Hypothalamus (tissue), 51 donors: ENCODE data around the gene MTAP.

Experiments
- DNase-seq, 51 donors: peaks; one replicate each; lab custom pipeline; 2025; lab: John Stamatoyannopoulos, UW

Gene MTAP

GRCh38 chr9:21802418-21803000, at the start of gene MTAP:
Gene MTAP, plus strand, starts transcription at chr9:21802636. Its CDS starts 113 bp downstream, at chr9:21802749.
- DNase-seq, result peak; percentile 40 to 94 (median 86)

DNA sequence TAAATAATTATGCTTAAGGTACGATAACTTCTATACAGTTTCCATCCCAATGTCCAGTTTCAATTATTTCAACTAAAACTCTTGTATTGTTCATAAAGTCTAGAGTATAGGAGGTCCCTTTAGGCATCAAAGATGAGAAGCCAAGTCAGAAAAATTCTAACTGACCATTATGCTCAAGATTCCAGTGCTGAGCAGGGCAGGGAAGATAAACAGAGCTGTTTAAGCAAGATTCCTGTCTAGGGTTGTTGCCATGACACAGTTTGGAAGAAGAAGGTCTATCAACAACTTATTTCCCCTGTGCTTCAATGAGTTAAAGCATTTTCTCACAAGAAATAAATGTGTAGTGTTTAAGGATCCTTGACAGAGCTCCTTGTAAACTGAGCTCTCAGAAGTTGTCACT, 48.9 kb upstream of the MTAP start:
- DNase-seq, result no peak

GRCh38 chr9:21754741-21755140, 47.7 kb upstream of the MTAP start:
- DNase-seq, result no peak

GRCh38 chr9:21758540-21758939, 43.9 kb upstream of the MTAP start:
- DNase-seq, result no peak

- no peak for DNase-seq
These were observed 41.0 kb upstream of the MTAP start for GRCh38 chr9:21761309-21761901.

- DNase-seq, result no peak
These were observed 40.4 kb upstream of the MTAP start for GRCh38 chr9:21762064-21762463.

- no peak for DNase-seq
These were observed 37.6 kb upstream of the MTAP start for GRCh38 chr9:21764846-21765245.

DNA sequence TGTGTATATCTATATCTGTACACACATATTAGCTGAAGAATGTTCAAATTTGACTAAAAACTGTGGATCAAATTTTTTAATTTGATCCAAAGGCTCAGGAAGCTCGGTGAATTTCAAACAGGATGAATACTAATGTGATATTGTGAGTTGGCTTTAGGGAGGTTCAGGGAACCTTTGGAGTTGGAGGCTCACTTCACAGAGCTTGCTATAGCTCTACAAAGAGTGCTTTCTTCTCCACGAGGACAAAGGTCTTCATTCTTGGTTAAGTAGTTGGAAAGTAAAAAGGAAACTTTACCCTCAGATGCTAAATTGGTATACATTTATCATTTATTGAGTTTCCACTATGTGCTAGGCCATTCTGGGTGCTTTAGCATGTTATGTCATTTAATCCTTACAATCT, 36.3 kb upstream of the MTAP start:
- DNase-seq, result no peak

GRCh38 chr9:21770871-21771560, 31.4 kb upstream of the MTAP start:
- DNase-seq, result no peak

DNA sequence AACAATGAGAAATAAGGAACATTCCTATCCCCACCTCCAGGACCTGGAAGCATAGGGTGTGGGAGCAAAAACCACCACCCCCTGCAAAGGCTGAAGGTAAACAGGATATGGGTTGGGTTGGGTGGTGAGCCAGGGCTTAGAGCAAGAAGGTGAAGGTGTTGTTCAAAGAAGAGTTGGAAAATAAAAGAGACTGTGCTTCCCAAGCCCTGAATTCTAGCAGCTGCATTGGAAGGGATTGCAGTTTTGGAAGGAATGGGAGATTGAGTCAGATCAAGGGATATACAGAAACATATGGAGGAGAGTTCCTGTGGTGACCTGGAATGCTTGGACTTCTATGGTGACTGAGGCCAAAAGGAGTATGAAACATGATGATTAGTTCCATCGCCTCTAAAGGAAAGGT, 24.7 kb upstream of the MTAP start:
- no peak for DNase-seq

GRCh38 chr9:21778304-21778703, 24.1 kb upstream of the MTAP start:
- DNase-seq, result no peak

- DNase-seq, result no peak
These were observed 23.0 kb upstream of the MTAP start for GRCh38 chr9:21779397-21779796.

DNA sequence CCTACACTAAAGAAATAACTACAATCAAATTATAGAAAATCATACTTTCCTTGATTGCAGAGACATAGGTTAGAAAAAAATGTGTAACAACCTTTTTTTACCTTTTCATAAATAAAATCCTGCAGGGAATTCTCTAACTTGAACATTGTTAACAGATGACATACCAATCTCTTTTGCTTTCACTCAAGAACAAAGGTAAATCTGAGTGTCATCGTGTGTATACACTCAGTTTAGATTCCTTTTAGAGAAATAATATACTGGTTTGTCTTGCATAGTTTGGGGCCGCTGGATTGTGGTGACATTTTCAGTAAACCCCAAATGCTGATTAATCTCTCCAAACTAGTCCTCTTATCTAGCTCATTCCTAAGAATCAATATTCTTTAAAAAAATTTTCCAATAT, 20.8 kb upstream of the MTAP start:
- DNase-seq, result no peak

- DNase-seq, result no peak
These were observed 20.2 kb upstream of the MTAP start for GRCh38 chr9:21782205-21782604.

- DNase-seq, result no peak
These were observed 13.7 kb upstream of the MTAP start for GRCh38 chr9:21788752-21789151.

DNA sequence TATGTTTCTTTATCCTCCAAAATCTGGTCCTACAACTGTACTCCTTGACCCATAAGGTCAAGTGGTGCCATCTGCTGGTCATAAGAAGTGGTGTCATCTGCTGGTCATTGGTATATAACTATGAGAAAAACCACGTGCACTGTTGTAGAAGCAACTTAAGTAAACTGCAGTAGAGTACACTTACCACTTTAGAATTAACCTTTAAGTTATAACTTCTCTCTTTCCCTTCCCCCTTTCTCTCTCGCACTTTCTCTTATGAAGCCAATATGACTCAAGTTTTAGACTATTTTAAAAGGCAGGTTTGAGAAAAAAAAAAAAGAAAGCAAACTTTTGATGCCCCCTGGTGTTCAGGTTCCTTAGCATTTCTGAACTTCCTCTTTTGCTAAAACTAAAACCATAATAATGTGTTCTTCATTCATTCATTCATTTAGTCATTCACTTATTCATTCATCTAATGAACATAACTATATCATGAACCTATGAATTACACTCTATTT, 12.8 kb upstream of the MTAP start:
- DNase-seq, result peak in 23 of 51 donors; percentile 1 to 61 (median 43)

DNA sequence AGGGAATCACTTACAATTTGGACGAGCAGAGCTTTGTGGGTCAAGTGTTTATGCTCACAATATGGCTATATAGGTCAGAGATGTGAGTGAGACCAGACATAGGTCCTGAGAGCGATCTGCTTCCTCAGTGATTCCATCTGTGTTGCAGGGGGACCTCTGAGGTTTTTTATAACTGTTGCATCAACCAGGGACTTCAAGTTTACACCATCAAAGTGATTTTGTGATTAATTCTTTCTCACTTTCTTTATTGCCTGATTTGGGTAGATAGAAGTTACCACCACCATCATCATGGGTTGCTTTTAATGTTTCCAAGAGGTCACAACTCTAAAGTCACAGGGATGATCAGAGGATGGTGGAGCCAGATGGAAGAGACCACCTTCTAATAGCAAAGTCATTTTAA, 7.0 kb upstream of the MTAP start:
- DNase-seq, result no peak

- no peak for DNase-seq
These were observed 5.7 kb upstream of the MTAP start for GRCh38 chr9:21796768-21797167.

GRCh38 chr9:21800931-21801682, 1.3 kb upstream of the MTAP start:
- no peak for DNase-seq

- peak in 41 of 51 donors; percentile 8 to 91 (median 51) for DNase-seq
These were observed 586 bp upstream of the MTAP start for GRCh38 chr9:21801683-21802417.

- DNase-seq, result no peak
These were observed 1.2 kb downstream of the MTAP start for GRCh38 chr9:21803649-21804048.
